EL (cell line): ENCODE results near the gene MAP3K14.
"Not testable (repeated sequence)": the region's sequence is repeated elsewhere in the genome, so short reads cannot be mapped to it uniquely, and the experiment has no call there.

Source experiments
- DNase-seq: peaks from one replicate; pipeline ENCODE4 v3.0.0-alpha.2; 2016

Gene MAP3K14

GRCh38 chr17:45253237-45253636 is 63.6 kb downstream of the MAP3K14 start:
- not testable (repeated sequence) for DNase-seq

- no peak for DNase-seq
Observed at GRCh38 chr17:45251931-45252330, 64.9 kb downstream of the MAP3K14 start.

GRCh38 chr17:45248132-45248957 is 68.5 kb downstream of the MAP3K14 start:
- DNase-seq: no peak

- peak; percentile 93 for DNase-seq
Observed at GRCh38 chr17:45247429-45248131, 69.2 kb downstream of the MAP3K14 start.

DNA sequence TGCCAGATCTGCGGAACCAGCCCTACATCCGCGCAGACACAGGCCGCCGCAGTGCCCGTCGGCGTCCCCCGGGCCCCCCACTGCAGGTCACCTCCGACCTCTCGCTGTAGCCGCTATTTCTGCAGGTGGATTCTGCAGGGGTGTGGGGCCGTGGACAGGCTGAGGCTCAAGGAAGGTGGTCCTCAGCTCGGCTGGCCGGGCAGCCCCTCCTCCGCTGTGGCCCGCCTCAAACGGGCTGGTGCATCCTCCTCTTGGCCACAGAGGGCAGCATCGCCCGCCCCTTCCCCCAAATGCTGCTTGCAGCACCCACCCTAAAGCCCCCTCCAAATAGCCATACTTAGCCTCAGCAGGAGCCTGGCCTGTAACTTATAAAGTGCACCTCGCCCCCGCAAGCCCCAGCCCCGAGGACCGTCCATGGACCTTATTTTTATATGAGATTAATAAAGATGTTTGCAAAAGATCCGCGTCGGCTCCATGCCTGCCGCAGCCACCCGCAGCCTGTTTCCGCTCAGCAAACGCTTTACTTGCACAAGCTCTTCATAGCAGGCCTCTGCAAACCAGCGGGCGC is 69.9 kb downstream of the MAP3K14 start:
- DNase-seq: no peak

DNA sequence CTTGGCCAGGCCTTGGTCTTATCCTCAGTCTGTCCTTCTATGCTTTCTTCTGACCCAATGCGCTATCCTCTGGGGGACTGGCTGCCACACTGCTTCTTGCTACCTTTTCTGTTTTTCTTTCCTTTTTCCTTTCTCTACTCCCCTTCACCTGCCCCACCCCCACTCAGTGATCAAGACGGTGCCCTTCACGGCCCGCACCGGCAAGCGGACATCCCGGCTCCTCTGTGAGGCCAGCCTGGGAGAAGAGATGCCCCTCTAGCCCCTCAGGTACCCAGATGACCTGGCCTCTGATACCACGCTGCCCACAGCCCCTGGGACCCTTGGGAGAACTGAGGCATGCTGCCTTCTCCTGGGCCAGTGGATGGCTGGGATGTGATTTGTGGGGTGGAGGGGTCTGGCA is 70.5 kb downstream of the MAP3K14 start:
- DNase-seq: no peak

GRCh38 chr17:45244725-45245656 is 71.8 kb downstream of the MAP3K14 start:
- no peak for DNase-seq

- DNase-seq: no peak
Observed at GRCh38 chr17:45243750-45244149, 73.1 kb downstream of the MAP3K14 start.

DNA sequence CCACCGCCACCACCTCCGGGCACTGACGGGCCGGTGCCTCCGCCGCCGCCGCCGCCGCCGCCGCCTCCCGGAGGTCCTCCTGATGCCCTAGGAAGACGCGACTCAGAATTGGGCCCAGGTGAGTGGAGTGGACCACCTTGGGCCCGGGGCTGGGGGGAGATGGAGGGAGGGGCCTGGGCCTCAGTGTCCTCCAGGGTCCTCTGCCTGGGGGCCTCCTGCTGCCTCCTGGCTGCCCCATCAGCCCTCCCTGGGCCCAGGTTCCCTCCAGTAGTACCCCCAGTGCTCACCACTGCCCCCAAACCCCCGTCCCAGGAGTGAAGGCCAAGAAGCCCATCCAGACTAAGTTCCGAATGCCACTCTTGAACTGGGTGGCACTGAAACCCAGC is 74.8 kb downstream of the MAP3K14 start:
- no peak for DNase-seq

- no peak for DNase-seq
Observed at GRCh38 chr17:45241328-45242028, 75.3 kb downstream of the MAP3K14 start.

- DNase-seq: no peak
Observed at GRCh38 chr17:45240905-45241327, 75.9 kb downstream of the MAP3K14 start.

GRCh38 chr17:45238155-45238774 is 78.6 kb downstream of the MAP3K14 start:
- DNase-seq: no peak

- DNase-seq: no peak
Observed at GRCh38 chr17:45237686-45238085, 79.1 kb downstream of the MAP3K14 start.

DNA sequence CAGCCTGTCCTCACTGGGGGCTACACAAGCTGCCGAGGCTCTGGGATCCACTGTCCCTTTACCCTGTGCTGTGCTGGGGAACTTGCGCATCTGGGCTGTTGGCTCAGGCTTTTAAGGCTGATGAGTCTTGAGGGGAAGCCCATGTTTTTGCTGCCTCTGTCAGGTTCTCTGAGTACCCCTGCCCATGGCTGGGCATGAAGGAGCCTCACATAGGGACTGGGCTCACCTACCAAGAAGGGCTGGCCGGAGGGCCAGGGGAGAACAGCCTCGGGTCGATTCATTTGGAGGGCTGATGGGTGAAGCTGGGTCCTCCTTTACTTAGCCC is 80.6 kb downstream of the MAP3K14 start:
- DNase-seq: no peak

- peak; percentile 74 for DNase-seq
Observed at GRCh38 chr17:45235416-45236281, 81.2 kb downstream of the MAP3K14 start.

GRCh38 chr17:45234641-45235415 is 82.0 kb downstream of the MAP3K14 start:
- no peak for DNase-seq

DNA sequence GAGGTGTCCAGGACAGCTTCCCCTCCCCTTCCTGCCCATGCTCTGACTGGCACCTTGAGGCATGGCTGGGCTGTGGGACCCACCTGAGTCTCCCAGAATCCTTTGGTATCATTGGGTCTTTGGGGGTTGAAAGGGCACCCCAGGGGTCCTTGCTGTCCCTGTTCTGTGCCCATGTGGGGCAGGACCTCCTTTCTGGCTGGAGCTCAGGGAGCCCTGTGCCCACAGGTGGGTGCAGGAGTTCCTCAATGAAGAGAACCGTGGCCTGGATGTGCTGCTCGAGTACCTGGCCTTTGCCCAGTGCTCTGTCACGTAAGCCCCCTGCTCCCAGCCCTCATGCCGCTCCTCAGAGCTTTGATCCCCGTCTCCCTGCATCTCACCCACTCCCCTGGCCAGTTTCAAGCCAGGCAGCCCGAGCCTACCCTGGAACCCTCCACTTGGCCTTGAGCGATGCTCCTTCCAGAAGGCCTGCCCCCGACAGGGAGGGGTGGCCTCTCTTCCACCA is 83.3 kb downstream of the MAP3K14 start:
- DNase-seq: no peak

DNA sequence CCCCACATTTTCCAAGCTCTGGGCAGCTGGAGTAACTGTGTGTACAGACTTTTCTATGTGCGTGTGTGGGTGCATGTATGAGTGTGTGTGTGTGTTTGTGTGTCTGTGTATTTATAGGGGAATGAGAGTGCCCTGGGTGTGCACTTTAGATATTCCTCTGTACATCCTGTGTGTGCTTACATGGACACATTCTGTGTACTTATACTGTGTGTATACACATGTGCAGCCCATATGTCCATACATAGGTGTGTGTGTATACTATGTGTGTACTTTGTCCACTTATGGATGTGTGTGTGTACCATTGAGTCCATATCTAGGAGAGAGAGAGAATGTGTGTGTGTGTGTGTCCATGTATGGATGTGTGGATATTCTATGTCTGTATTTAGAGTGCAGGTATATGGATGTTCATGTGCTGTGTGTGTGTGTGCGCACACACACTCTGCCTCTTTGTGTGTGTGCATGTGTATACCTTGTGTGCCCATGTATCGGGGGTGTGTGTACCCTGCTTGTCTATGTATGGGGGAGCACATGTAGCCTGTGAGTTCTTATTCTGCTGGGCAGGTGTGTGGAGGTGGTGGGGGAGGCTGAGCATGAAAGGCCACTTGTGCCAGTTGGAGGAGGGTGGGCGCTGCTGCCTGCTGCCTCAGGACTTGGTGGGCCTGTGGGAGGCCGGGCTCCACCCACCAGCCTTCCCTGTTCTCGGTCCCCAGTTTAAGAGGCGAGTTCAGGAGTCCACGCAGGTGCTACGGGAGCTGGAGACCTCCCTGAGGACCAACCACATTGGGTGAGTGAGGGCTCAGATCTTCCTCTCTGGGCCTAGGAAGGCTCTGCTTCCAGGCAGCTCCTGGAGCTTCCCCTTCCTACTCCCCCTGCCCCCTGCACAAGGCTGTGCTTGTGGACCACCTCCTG is 84.1 kb downstream of the MAP3K14 start:
- no peak for DNase-seq
